Hepatocyte (in vitro differentiated cells): Measurements from ENCODE around the gene HOXD9. TPM values are rescaled to one million over a fixed set of nuclear protein-coding genes. Genes with fewer than 3 reads are reported as not detected.

Experiments
- DNase-seq: peaks from one replicate; pipeline ENCODE4 v3.0.0-alpha.2; 2016; ENCODE audit warnings: low spot score
- H2AFZ ChIP-seq: fragments of 200-600 bp; sonication (generic); 2 replicates; pipeline ENCODE4 v1.6.0; 2016; ENCODE audit warnings: antibody characterized with exemption, mild to moderate bottlenecking
- H3K27ac ChIP-seq: fragments of 200-600 bp; sonication (generic); 2 replicates; pipeline ENCODE4 v1.5.1; 2016; ENCODE audit warnings: mild to moderate bottlenecking
- H3K27me3 ChIP-seq: fragments of 200-600 bp; sonication (generic); 2 replicates; pipeline ENCODE4 v1.6.1; 2016
- H3K36me3 ChIP-seq: fragments of 200-600 bp; sonication (generic); replicated peaks from 2 replicates; pipeline ENCODE4 v1.5.1; 2016; ENCODE audit warnings: low read depth; ENCODE audit not compliant: insufficient read depth
- H3K4me1 ChIP-seq: fragments of 200-600 bp; sonication (generic); 2 replicates; pipeline ENCODE4 v1.5.1; 2016; ENCODE audit warnings: mild to moderate bottlenecking, moderate library complexity; ENCODE audit not compliant: insufficient read depth
- H3K4me2 ChIP-seq: fragments of 200-600 bp; sonication (generic); 2 replicates; pipeline ENCODE4 v1.6.0; 2016
- H3K4me3 ChIP-seq: fragments of 200-600 bp; sonication (generic); 2 replicates; pipeline ENCODE4 v1.5.1; 2016; ENCODE audit warnings: mild to moderate bottlenecking
- H3K79me2 ChIP-seq: fragments of 200-600 bp; sonication (generic); 2 replicates; pipeline ENCODE4 v1.6.0; 2017; ENCODE audit warnings: mild to moderate bottlenecking
- H3K9me2 ChIP-seq: fragments of 200-600 bp; sonication (generic); replicated peaks from 2 replicates; pipeline ENCODE4 v1.6.0; 2017; ENCODE audit warnings: mild to moderate bottlenecking; ENCODE audit not compliant: insufficient read depth
- H3K9me3 ChIP-seq: fragments of 200-600 bp; sonication (generic); 2 replicates; pipeline ENCODE4 v1.5.1; 2016; ENCODE audit warnings: low read depth, mild to moderate bottlenecking
- H4K20me1 ChIP-seq: fragments of 200-600 bp; sonication (generic); 2 replicates; pipeline ENCODE4 v1.6.0; 2016; ENCODE audit warnings: mild to moderate bottlenecking; ENCODE audit not compliant: insufficient read depth, poor library complexity, severe bottlenecking
- CTCF ChIP-seq: fragments of 200-600 bp; sonication (generic); IDR thresholded peaks from 2 replicates; pipeline ENCODE4 v1.5.1; 2016; ENCODE audit warnings: antibody characterized with exemption, mild to moderate bottlenecking; ENCODE audit not compliant: poor library complexity
- EZH2 ChIP-seq: fragments of 200-600 bp; sonication (generic); IDR thresholded peaks from 2 replicates; pipeline ENCODE4 v1.6.1; 2016; ENCODE audit warnings: antibody characterized with exemption, mild to moderate bottlenecking, borderline replicate concordance
- EZH2phosphoT487 ChIP-seq: fragments of 200-600 bp; sonication (generic); IDR thresholded peaks from one replicate; pipeline ENCODE4 v1.6.1; 2018; ENCODE audit warnings: antibody characterized with exemption, mild to moderate bottlenecking, low read depth, moderate library complexity; ENCODE audit not compliant: unreplicated experiment, severe bottlenecking
- WGBS: methylation state at CpG from one replicate; pipeline ENCODE4 v1.1.6; 2016; ENCODE audit warnings: low lambda C conversion rate; ENCODE audit errors: missing lambda C conversion rate; 5-methylcytosine and 5-hydroxymethylcytosine counted together
- polyA plus RNA-seq: library from polyadenylated mRNA; unstranded; fragments of >200 nt; fragmentation: Nextera tagmentation; extraction: Ambion mirVana; gene quantifications from 2 replicates; pipeline ENCODE4 v1.2.1, GENCODE V29; 2016
- total RNA-seq: library from RNA; depleted of rRNA; stranded (reverse); fragments of >200 nt; gene quantifications from 2 replicates; pipeline ENCODE4 v1.2.3, GENCODE V29; 2014

HOXD9 gene
- total and polyA plus RNA-seq, 2 experiments from 2014 or later, result 2.9 to 4.7 TPM

DNA sequence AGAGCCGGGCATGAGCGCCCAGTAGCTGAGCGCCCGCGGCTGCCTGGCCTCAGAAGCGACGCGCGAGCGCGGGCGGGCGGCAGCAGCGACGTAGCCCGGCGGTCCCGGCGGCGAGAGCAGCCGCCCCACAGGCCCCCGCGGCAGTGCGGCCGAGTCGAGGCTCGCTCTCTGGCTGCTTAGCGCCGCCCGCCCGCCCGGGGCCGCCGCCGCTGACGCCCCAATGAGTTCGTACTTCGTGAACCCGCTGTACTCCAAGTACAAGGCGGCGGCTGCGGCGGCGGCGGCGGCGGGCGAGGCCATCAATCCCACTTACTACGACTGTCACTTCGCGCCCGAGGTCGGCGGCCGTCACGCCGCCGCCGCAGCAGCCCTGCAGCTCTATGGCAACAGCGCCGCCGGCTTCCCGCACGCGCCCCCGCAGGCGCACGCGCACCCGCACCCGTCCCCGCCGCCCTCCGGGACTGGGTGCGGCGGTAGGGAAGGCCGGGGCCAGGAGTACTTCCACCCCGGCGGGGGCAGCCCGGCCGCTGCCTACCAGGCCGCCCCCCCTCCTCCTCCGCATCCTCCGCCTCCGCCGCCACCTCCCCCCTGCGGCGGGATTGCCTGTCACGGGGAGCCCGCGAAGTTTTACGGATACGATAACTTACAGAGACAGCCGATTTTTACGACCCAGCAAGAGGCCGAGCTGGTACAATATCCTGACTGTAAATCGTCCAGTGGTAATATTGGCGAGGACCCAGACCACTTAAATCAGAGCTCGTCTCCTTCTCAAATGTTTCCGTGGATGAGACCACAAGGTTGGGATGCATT is 7.8 kb downstream of the HOXD9 start:
- Histone ChIP-seq H3K36me3 (no peaks in the 10 kb centered on the region), H3K79me2 (no peaks in the 10 kb centered on the region), H3K4me2 (peak overlapping the region; percentile 91), H3K27me3 (peaks cover 91% of the 10 kb centered on the region), H3K9me3 (no peaks in the 10 kb centered on the region), H3K27ac (no peak overlapping the region), H3K9me2 (no peaks in the 10 kb centered on the region), H4K20me1 (no peaks in the 10 kb centered on the region), H3K4me1 (peaks cover 13% of the 10 kb centered on the region), H3K4me3 (peak overlapping the region; percentile 56), H2AFZ (peak overlapping the region; percentile 14)
- TF ChIP-seq EZH2phosphoT487, result peak; percentile 36
- TF ChIP-seq CTCF, result no peak
- TF ChIP-seq EZH2, result peak; percentile 86
- under 1% methylated on average over 58 of the region's 100 CpGs for WGBS
- peak; percentile 57 for DNase-seq

DNA sequence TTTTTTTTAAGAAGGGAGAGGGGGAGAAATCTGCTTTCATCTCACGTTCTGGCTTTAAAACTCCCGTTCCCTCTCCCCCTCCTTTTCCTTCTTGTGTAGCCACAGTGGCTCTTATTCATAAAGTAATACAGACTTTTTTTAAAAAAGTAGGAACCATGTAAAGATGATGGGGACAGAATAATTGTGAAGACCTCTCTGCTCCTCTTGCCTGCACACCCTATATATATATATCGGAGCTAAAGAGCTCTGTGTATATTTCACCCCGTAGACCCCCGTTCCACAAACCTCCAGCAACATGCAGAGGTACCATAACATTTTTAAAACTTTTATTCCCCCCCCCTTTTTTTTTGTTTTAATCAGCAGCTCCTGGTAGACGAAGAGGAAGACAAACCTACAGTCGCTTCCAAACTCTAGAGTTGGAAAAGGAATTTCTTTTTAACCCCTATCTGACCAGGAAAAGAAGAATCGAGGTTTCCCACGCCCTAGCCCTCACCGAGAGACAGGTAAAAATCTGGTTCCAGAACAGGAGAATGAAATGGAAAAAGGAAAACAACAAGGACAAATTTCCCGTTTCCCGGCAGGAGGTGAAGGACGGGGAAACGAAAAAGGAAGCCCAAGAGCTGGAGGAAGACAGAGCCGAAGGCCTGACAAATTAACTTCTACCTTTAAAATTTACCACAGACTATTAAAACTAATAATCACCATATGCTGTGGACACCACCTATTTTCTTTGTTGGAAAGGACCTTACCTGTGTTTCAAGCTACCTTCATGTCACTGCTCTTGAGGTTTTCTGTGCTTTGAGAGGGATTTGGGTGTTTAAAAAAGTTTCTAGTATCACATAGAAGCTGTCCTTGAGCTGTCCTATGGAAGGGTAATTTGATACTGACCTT is 8.7 kb downstream of the HOXD9 start:
- no peaks in the 10 kb centered on the region for H4K20me1 ChIP-seq
- peaks cover 17% of the 10 kb centered on the region for H3K4me1 ChIP-seq
- H3K36me3 ChIP-seq, result no peaks in the 10 kb centered on the region
- H2AFZ ChIP-seq, result no peak overlapping the region
- H3K4me3 ChIP-seq, result no peak overlapping the region
- no peaks in the 10 kb centered on the region for H3K9me2 ChIP-seq
- H3K9me3 ChIP-seq, result no peaks in the 10 kb centered on the region
- H3K4me2 ChIP-seq, result peak overlapping the region; percentile 91
- H3K27ac ChIP-seq, result no peak overlapping the region
- peaks cover 91% of the 10 kb centered on the region for H3K27me3 ChIP-seq
- H3K79me2 ChIP-seq, result no peaks in the 10 kb centered on the region
- no peak for DNase-seq
- no peak for TF ChIP-seq EZH2phosphoT487
- TF ChIP-seq EZH2, result peak; percentile 39
- 26% methylated on average over 15 of the region's 15 CpGs for WGBS

- no peaks in the 10 kb centered on the region for H3K9me2 ChIP-seq
- no peak overlapping the region for H3K27ac ChIP-seq
- no peaks in the 10 kb centered on the region for H3K79me2 ChIP-seq
- DNase-seq, result no peak
- WGBS, result 49% methylated on average over 4 of the region's 4 CpGs
- no peaks in the 10 kb centered on the region for H3K36me3 ChIP-seq
- H3K27me3 ChIP-seq, result peaks cover 90% of the 10 kb centered on the region
- H4K20me1 ChIP-seq, result no peaks in the 10 kb centered on the region
- no peaks in the 10 kb centered on the region for H3K9me3 ChIP-seq
- peaks cover 17% of the 10 kb centered on the region for H3K4me1 ChIP-seq
- no peak overlapping the region for H3K4me3 ChIP-seq
- no peak overlapping the region for H2AFZ ChIP-seq
- H3K4me2 ChIP-seq, result peak overlapping the region; percentile 58
- TF ChIP-seq CTCF (no peak), EZH2 (no peak), EZH2phosphoT487 (no peak)
These were observed 9.3 kb downstream of the HOXD9 start for GRCh38 chr2:176131848-176132158.
